ENCODE measurements around the gene MEDAG.

The MEDAG gene

GRCh38 chr13:30972888-30973377 is 66.9 kb downstream of the MEDAG start:
- DNase-seq: peak; percentile 68
- H3K18ac ChIP-seq (ENCODE audit: low read depth in 1 of 2, low read length in 2 of 2): no peak overlapping the region
- H3K23ac ChIP-seq (ENCODE audit: low read length in 2 of 2): no peak overlapping the region
- no peaks in the 10 kb centered on the region for H3K9me3 ChIP-seq (ENCODE audit: control insufficient read depth, low read length)
- H3K4me1 ChIP-seq (ENCODE audit: control insufficient read depth, insufficient read depth, low read depth, low read length): no peaks in the 10 kb centered on the region
- no peak overlapping the region for H3K4ac ChIP-seq (ENCODE audit: low read depth in 1 of 2, low read length in 2 of 2)
- no peak overlapping the region for H2AK5ac ChIP-seq (ENCODE audit: low read length, severe bottlenecking)
- H3K27me3 ChIP-seq (ENCODE audit: control insufficient read depth in 1 of 2, insufficient read depth in 1 of 2, low read length in 2 of 2): no peaks in the 10 kb centered on the region
- no peak overlapping the region for H2BK12ac ChIP-seq (ENCODE audit: low read length in 2 of 2)
- no peaks in the 10 kb centered on the region for H3K36me3 ChIP-seq (ENCODE audit: control insufficient read depth in 1 of 2, insufficient read depth in 2 of 2, low read depth in 1 of 2, low read length in 2 of 2)
- no peak overlapping the region for H3K27ac ChIP-seq (ENCODE audit: low read length, poor library complexity, severe bottlenecking)
- H3K14ac ChIP-seq (ENCODE audit: low read length in 2 of 2): no peak overlapping the region
- H2BK5ac ChIP-seq (ENCODE audit: low read depth, low read length, poor library complexity, severe bottlenecking): no peak overlapping the region
- H4K8ac ChIP-seq (ENCODE audit: low read length): no peak overlapping the region
- H3K4me2 ChIP-seq (ENCODE audit: low read length, poor library complexity, severe bottlenecking): no peak overlapping the region
- H2BK15ac ChIP-seq (ENCODE audit: low read depth, poor library complexity, severe bottlenecking): no peak overlapping the region
- H3K9ac ChIP-seq (ENCODE audit: low read length): no peak overlapping the region
- H4K91ac ChIP-seq (ENCODE audit: low read length): no peak overlapping the region
- no CpG with 5 or more reads among the region's 1 CpG for WGBS
- H2BK120ac ChIP-seq (ENCODE audit: low read depth, low read length): no peak overlapping the region
- no peaks in the 10 kb centered on the region for H3K79me1 ChIP-seq (replicated peaks; ENCODE audit: low read length, poor library complexity, severe bottlenecking)
- H2AFZ ChIP-seq (ENCODE audit: low read depth, low read length): no peak overlapping the region
- no peak overlapping the region for H3K4me3 ChIP-seq (ENCODE audit: insufficient read depth in 1 of 2, low read depth in 1 of 2, low read length in 2 of 2)

DNA sequence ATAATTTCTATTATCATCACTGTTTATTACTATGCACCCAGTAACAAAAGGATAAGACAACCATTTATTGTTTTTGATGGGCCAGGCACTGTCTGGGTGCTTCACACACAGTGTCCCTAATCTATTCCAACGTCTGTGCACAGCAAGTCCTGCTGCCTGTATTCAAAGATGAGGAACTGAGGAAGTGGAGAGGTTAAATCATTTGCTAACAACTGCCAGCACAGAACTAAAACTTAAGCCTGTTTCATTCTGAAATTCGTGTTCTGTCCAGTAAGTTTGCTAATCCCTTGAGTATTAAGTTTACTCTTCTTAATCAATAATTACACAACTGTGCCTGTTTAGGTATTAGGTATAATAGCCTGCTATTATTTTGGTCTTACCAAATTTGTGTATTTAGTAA is 68.3 kb downstream of the MEDAG start:
- Histone ChIP-seq H3K27me3 (ENCODE audit: control insufficient read depth in 1 of 2, insufficient read depth in 1 of 2, low read length in 2 of 2) (no peaks in the 10 kb centered on the region), H3K4me1 (ENCODE audit: control insufficient read depth, insufficient read depth, low read depth, low read length) (peaks cover 7% of the 10 kb centered on the region), H2BK120ac (ENCODE audit: low read depth, low read length) (no peak overlapping the region), H3K4me3 (ENCODE audit: insufficient read depth in 1 of 2, low read depth in 1 of 2, low read length in 2 of 2) (no peak overlapping the region), H2BK15ac (ENCODE audit: low read depth, poor library complexity, severe bottlenecking) (no peak overlapping the region), H2BK5ac (ENCODE audit: low read depth, low read length, poor library complexity, severe bottlenecking) (no peak overlapping the region), H4K8ac (ENCODE audit: low read length) (peak overlapping the region; percentile 10), H2BK12ac (ENCODE audit: low read length in 2 of 2) (no peak overlapping the region), H3K9ac (ENCODE audit: low read length) (no peak overlapping the region), H3K36me3 (ENCODE audit: control insufficient read depth in 1 of 2, insufficient read depth in 2 of 2, low read depth in 1 of 2, low read length in 2 of 2) (no peaks in the 10 kb centered on the region), H4K91ac (ENCODE audit: low read length) (no peak overlapping the region), H2AFZ (ENCODE audit: low read depth, low read length) (no peak overlapping the region), H3K27ac (ENCODE audit: low read length, poor library complexity, severe bottlenecking) (no peak overlapping the region), H3K18ac (ENCODE audit: low read depth in 1 of 2, low read length in 2 of 2) (no peak overlapping the region), H3K9me3 (ENCODE audit: control insufficient read depth, low read length) (no peaks in the 10 kb centered on the region), H3K23ac (ENCODE audit: low read length in 2 of 2) (no peak overlapping the region), H3K4me2 (ENCODE audit: low read length, poor library complexity, severe bottlenecking) (no peak overlapping the region), H3K14ac (ENCODE audit: low read length in 2 of 2) (no peak overlapping the region), H3K4ac (ENCODE audit: low read depth in 1 of 2, low read length in 2 of 2) (no peak overlapping the region), H3K79me1 (replicated peaks; ENCODE audit: low read length, poor library complexity, severe bottlenecking) (no peaks in the 10 kb centered on the region), H2AK5ac (ENCODE audit: low read length, severe bottlenecking) (no peak overlapping the region)
- DNase-seq: no peak
- 60% methylated on average over 1 of the region's 2 CpGs for WGBS

All from mesenchymal stem cell (in vitro differentiated cells and primary cell).